RWPE2 (cell line): Measurements from ENCODE around the gene CDK5RAP2.

Experiments
- ATAC-seq: fragments of 200-7000 bp; cut with Tn5 transposase; 3 replicates; pipeline ENCODE4 v1.9.1; 2021; ENCODE audit warnings: low read depth
- DNase-seq: peaks from one replicate; pipeline ENCODE4 v3.0.0-alpha.2; 2020; ENCODE audit warnings: low spot score
- H3K27ac ChIP-seq: fragments of 450-650 bp; 2 replicates; pipeline ENCODE4 v1.5.1; 2017; ENCODE audit warnings: mild to moderate bottlenecking; ENCODE audit not compliant: poor library complexity, severe bottlenecking
- H3K27me3 ChIP-seq: fragments of 250-450 bp; sonication (Bioruptor Pico); 2 replicates; pipeline ENCODE4 v1.5.1; 2021; ENCODE audit warnings: mild to moderate bottlenecking, moderate library complexity; ENCODE audit not compliant: insufficient read depth, poor library complexity, severe bottlenecking
- H3K36me3 ChIP-seq: fragments of 250-450 bp; sonication (Bioruptor Pico); 2 replicates; pipeline ENCODE4 v1.5.1; 2020; ENCODE audit warnings: low read depth, mild to moderate bottlenecking, moderate library complexity
- H3K4me1 ChIP-seq: fragments of 250-450 bp; sonication (Bioruptor Pico); 2 replicates; pipeline ENCODE4 v1.5.1; 2021; ENCODE audit warnings: mild to moderate bottlenecking, moderate library complexity; ENCODE audit not compliant: insufficient read depth, poor library complexity, severe bottlenecking
- H3K4me3 ChIP-seq: fragments of 250-450 bp; sonication (Bioruptor Pico); 2 replicates; pipeline ENCODE4 v1.5.1; 2021; ENCODE audit warnings: mild to moderate bottlenecking, moderate library complexity; ENCODE audit not compliant: severe bottlenecking
- H3K9me3 ChIP-seq: fragments of 250-450 bp; sonication (Bioruptor Pico); 2 replicates; pipeline ENCODE4 v1.5.1; 2021; ENCODE audit warnings: mild to moderate bottlenecking, moderate library complexity; ENCODE audit not compliant: severe bottlenecking
- TF ChIP-seq, protein P1 (sequence below): fragments of 450-650 bp; IDR thresholded peaks from one replicate; pipeline ENCODE4 v1.5.1; 2017; ENCODE audit warnings: mild to moderate bottlenecking, moderate library complexity; ENCODE audit not compliant: poor library complexity, severe bottlenecking

Gene CDK5RAP2

GRCh38 chr9:120485788-120486187, 94.2 kb downstream of the CDK5RAP2 start:
- H3K36me3 ChIP-seq: peaks cover 37% of the 10 kb centered on the region

DNA sequence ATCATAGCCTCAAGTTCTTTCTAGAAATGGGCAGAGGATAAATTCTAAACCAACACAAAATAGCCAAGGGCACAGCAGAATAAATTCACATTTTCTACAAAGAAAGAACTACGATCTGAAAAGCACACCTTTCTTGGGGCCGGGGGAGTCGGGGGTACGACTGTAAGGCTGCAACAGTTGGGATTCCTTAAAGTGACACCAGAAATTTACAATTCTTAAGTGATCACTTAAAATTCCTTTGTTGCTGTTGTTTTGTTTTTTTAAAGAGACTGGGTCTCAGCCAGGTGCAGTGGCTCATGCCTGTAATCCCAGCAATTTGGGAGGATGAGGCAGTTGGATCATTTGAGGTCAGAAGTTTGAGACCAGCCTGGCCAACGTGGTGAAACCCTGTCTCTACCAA, 95.8 kb downstream of the CDK5RAP2 start:
- TF ChIP-seq, protein P1, sequence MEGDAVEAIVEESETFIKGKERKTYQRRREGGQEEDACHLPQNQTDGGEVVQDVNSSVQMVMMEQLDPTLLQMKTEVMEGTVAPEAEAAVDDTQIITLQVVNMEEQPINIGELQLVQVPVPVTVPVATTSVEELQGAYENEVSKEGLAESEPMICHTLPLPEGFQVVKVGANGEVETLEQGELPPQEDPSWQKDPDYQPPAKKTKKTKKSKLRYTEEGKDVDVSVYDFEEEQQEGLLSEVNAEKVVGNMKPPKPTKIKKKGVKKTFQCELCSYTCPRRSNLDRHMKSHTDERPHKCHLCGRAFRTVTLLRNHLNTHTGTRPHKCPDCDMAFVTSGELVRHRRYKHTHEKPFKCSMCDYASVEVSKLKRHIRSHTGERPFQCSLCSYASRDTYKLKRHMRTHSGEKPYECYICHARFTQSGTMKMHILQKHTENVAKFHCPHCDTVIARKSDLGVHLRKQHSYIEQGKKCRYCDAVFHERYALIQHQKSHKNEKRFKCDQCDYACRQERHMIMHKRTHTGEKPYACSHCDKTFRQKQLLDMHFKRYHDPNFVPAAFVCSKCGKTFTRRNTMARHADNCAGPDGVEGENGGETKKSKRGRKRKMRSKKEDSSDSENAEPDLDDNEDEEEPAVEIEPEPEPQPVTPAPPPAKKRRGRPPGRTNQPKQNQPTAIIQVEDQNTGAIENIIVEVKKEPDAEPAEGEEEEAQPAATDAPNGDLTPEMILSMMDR: no peak
- H3K4me1 ChIP-seq: peaks cover 7% of the 10 kb centered on the region
- peaks cover 32% of the 10 kb centered on the region for H3K36me3 ChIP-seq
- DNase-seq: no peak
- no peaks in the 10 kb centered on the region for H3K27me3 ChIP-seq
- no peak for ATAC-seq
- H3K27ac ChIP-seq: no peak overlapping the region
- no peaks in the 10 kb centered on the region for H3K9me3 ChIP-seq
- no peak overlapping the region for H3K4me3 ChIP-seq

More at GRCh38 chr9:120485788-120486187, 94.2 kb downstream of the CDK5RAP2 start:
- peaks cover 4% of the 10 kb centered on the region for H3K4me1 ChIP-seq
- ATAC-seq: no peak
- DNase-seq: no peak
- TF ChIP-seq, protein P1: no peak
- no peak overlapping the region for H3K4me3 ChIP-seq
- H3K27me3 ChIP-seq: no peaks in the 10 kb centered on the region
- no peak overlapping the region for H3K27ac ChIP-seq
- H3K9me3 ChIP-seq: no peaks in the 10 kb centered on the region

- Histone ChIP-seq H3K27ac (no peak overlapping the region), H3K36me3 (peaks cover 25% of the 10 kb centered on the region), H3K4me1 (peaks cover 21% of the 10 kb centered on the region), H3K9me3 (no peaks in the 10 kb centered on the region), H3K27me3 (no peaks in the 10 kb centered on the region), H3K4me3 (no peak overlapping the region)
- TF ChIP-seq, protein P1: no peak
- ATAC-seq: no peak
- DNase-seq: no peak
These were observed 97.4 kb downstream of the CDK5RAP2 start for GRCh38 chr9:120482424-120483186.

DNA sequence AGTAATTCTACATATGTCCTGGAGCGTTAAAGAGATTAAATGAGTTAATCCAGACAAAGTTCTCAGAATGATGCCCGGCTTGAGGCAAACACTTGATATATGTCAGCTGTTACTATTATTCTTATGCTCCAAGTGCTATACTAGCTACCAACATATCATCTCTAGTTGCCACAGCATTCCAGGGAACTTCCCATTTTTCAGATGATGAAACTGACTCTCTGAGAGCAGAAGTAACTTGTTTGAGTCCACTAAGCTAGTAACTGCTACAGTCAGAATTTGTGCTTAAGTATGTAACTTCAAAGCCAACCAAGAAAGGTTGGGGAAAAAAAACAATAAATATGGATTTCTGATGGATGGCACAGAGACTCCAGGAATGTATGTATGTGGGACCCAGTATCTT, 98.1 kb downstream of the CDK5RAP2 start:
- TF ChIP-seq, protein P1: no peak
- ATAC-seq: no peak
- H3K27me3 ChIP-seq: no peaks in the 10 kb centered on the region
- peaks cover 28% of the 10 kb centered on the region for H3K4me1 ChIP-seq
- H3K36me3 ChIP-seq: peaks cover 23% of the 10 kb centered on the region
- DNase-seq: no peak
- no peaks in the 10 kb centered on the region for H3K9me3 ChIP-seq
- H3K27ac ChIP-seq: no peak overlapping the region
- no peak overlapping the region for H3K4me3 ChIP-seq

- TF ChIP-seq, protein P1: no peak
- Histone ChIP-seq H3K9me3 (no peaks in the 10 kb centered on the region), H3K36me3 (peaks cover 21% of the 10 kb centered on the region), H3K27ac (peak overlapping the region; percentile 29), H3K4me1 (peaks cover 28% of the 10 kb centered on the region), H3K4me3 (no peak overlapping the region), H3K27me3 (no peaks in the 10 kb centered on the region)
- ATAC-seq (no peak), DNase-seq (no peak)
These were observed 98.7 kb downstream of the CDK5RAP2 start for GRCh38 chr9:120481248-120481647.
